Muscle of arm (tissue), 12 donors: ENCODE results near the gene OR4D10. TPM values are rescaled to one million over a fixed set of nuclear protein-coding genes. Genes with fewer than 3 reads are reported as not detected.

Experiments
- DNase-seq: peaks from one replicate; pipeline ENCODE4 v3.0.0-alpha.2; 2013
- polyA plus RNA-seq, 12 donors: library from polyadenylated mRNA; unstranded; fragments of 120-200 nt; gene quantifications; one replicate each; pipeline ENCODE4 v1.2.1, GENCODE V29; 2013; ENCODE audit not compliant: insufficient read length in 12 of 12

OR4D10 gene
- polyA plus RNA-seq, 12 donors = not detected

DNA sequence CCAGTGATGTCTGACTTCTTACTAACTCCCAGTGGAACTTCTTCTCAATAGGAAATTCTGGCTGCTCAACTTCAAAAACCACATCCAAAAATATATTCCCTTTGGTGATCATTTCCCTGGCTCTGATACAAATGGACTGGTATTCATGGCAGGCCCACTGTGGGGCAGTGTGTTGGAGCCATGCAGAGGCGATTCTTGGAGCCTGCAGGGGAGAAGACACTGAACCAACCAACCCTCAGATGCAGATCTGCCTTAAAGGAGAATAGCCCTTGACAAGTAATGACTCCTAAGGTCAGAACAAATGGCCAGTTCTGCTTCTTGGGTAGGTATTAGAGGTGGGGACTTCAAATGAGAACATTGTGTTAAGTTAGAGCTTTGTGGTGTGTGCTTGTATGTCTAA is 50.4 kb downstream of the OR4D10 start:
- no peak for DNase-seq

DNA sequence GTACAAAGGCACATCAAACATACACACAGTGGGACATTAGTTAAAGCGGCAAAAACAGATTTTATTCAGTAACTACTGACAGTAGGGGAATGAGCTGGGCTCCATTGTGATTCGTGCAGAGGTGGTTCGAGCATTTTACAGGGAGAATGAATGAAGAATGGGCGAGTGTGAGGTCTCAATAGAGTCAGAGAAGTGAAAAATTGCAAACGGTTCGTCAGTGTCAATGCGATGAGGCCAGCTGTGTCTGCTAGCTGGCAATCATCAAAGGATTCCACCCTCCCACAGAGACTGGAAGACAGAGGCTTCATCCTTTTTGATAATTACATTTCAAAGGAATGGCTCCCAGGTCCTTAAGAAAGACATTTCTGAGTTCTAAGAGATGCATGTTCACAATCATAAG is 55.6 kb downstream of the OR4D10 start:
- DNase-seq = no peak

Other genes with a start within 250 kb of the OR4D10 start
- gene OR5AN1, start 114.4 kb upstream of the OR4D10 start, polyA plus RNA-seq = not detected
- under 1 TPM in 4 of 12 donors, not detected in 8; 0.01 to 0.03 (median 0.02) TPM for gene OR5A2, start 46.9 kb upstream of the OR4D10 start, polyA plus RNA-seq
- gene OR5A1, start 36.8 kb upstream of the OR4D10 start, polyA plus RNA-seq = under 1 TPM in 3 of 12 donors, not detected in 9; 0.01 to 0.04 (median 0.03) TPM
- gene OR4D6, start 16.4 kb upstream of the OR4D10 start, polyA plus RNA-seq = not detected
- not detected for gene OR4D11, start 30.3 kb downstream of the OR4D10 start, polyA plus RNA-seq
- under 1 TPM in 7 of 12 donors, not detected in 5; 0.03 to 0.05 (median 0.03) TPM for gene OR4D9, start 38.2 kb downstream of the OR4D10 start, polyA plus RNA-seq
- 10 to 100 TPM in 11 of 12 donors, not detected in 1; 29.2 to 64.1 (median 58.4) TPM for gene OSBP, start 142.5 kb downstream of the OR4D10 start, polyA plus RNA-seq
- 10 to 100 TPM in 11 of 12 donors, not detected in 1; 17.5 to 37.2 (median 29.4) TPM for gene PATL1, start 195.7 kb downstream of the OR4D10 start, polyA plus RNA-seq
- gene OR10V1, start 240.5 kb downstream of the OR4D10 start, polyA plus RNA-seq = not detected